HG03175 (cell line): ENCODE measurements around the gene MYO10.
"Not testable (repeated sequence)": the region's sequence is repeated elsewhere in the genome, so short reads cannot be mapped to it uniquely, and the experiment has no call there.

Experiments used
- ATAC-seq: cut with Tn5 transposase; IDR thresholded peaks from one replicate; pipeline ENCODE4 v1.9.1; 2021; ENCODE audit warnings: mild to moderate bottlenecking, moderate library complexity; ENCODE audit not compliant: unreplicated experiment

MYO10 gene

DNA sequence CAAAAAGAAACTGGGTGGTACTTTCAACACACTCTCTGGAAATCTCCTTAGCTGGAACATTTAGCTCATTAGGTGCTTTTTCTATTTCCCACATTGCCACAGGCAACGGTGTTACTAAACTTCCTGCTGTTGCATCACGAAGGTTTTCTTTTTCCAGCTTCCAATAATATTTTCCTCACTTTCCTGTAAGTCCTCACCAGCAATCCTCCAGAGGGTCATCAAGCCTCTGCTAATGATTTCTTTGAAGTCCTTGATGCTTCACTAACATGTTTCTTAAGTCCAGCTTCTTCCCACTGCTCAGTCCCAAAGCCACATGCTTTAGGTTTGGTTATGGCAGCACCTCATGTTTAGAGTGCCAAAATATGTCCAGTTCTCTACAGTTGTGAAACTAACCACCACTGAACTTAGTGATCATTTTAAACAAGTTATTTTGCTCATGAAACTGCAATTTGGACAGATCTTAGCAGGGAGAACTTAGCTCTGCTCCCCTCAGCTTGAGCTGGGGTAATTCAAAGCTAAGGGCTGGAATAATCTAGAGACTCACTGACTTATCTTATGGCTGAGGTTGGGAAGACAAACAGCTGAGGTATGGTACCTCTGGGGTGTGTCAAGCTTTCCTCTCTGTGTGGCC is 279.4 kb downstream of the MYO10 start:
- no peak for ATAC-seq

GRCh38 chr5:16654647-16655334 is 281.3 kb downstream of the MYO10 start:
- ATAC-seq, result no peak

DNA sequence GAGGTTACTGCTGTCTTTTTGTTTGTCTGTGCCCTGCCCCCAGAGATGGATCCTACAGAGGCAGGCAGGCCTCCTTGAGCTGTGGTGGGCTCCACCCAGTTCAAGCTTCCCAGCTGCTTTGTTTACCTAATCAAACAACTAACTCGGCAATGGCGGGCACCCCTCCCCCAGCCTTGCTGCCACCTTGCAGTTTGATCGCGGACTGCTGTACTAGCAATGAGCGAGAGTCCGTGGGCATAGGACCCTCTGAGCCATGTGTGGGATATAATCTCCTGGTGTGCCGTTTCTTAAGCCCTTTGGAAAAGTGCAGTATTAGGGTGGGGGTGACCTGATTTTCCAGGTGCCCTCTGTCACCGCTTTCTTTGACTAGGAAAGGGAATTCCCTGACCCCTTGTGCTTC is 287.3 kb downstream of the MYO10 start:
- not testable (repeated sequence) for ATAC-seq

DNA sequence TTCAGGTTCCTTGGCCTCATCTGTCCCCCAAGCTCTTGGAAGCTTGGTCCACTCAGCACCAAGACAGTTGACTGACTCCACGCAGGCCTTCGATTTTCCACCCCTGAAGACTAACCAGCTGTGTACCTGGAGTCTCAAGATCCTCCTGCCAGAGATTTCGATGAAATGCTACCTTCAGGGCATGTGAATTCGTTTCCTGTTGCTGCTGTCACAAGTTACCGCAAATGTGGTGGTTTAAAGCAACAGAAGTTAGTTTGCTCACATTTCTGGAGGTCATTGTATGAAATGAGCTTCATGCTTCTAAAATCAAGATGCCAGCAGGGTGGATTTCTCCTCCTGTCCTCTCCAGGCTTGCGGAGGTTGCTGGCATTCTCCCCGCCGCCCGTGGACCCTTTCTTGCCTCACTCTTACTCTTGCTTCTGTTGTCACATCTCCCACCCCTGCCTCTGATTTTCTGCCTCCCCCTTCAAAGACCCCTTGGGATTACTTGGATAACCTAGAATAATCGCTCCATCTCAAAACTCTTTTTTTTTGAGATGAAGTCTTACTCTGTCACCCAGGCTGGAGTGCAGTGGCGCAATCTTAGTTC is 291.7 kb downstream of the MYO10 start:
- no peak for ATAC-seq

DNA sequence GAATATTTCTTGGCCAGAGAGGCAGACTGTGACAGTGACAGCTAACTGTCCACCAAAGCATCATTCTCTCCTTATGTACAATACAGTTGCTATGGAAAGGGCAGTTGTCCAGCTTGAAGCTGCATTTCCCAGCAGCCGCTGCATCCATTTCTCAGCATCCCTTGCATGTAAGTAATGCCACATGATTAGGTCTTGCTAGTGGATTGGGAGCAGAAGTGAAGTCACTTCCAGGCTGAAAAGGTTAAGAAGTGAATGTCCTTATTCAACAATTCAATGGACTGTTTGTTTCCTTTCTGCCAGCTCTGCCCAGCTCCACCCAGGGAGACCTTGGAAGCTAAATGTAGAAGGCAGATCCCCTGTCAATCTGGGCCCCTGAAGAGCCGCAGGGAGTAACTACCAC is 293.2 kb downstream of the MYO10 start:
- ATAC-seq, result no peak

GRCh38 chr5:16639206-16639605 is 296.9 kb downstream of the MYO10 start:
- no peak for ATAC-seq

DNA sequence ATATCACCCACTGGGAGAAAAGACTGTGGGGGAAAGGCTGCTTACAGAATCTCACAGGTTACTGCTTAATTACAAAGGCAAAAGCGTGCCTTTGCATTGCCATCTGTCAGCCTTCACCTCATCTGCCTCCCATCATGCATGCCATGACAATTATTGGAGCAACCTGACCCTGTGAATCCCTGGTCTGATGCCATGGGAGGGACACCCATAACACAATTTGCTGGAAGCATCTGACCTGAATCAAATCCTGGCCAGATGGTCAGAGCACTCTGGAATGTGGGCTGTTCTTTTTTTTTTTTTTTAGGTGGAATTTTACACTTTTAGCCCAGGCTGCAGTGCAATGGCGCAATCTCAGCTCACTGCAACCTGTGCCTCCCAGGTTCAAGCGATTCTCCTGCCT is 307.7 kb downstream of the MYO10 start:
- no peak for ATAC-seq

DNA sequence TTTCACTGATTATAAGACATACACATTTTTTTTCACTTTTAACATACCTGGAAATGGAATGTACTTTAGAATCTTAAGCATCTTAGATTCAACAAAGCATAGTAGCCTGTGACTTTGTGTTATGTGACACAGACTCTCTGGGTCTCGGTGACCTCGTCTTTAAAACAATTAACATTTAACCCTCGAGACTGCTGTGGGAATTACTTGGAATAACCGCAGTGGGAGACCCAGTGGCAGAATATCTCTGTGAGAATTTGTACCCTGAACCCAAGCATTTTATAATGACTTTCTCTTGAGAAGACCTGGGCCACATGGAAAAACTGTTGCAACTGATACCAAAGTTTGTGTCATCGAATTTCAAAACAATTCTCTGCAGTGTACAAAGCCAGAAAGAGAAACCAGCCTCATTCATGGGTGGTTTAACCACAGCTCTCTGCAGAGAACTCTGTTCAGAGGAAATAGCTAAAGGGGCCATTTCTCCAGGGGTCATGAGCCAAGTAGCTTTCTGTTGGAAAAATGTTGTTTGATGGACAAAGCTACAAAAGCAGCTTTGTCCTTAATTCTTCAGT is 309.3 kb downstream of the MYO10 start:
- ATAC-seq, result peak; percentile 55

DNA sequence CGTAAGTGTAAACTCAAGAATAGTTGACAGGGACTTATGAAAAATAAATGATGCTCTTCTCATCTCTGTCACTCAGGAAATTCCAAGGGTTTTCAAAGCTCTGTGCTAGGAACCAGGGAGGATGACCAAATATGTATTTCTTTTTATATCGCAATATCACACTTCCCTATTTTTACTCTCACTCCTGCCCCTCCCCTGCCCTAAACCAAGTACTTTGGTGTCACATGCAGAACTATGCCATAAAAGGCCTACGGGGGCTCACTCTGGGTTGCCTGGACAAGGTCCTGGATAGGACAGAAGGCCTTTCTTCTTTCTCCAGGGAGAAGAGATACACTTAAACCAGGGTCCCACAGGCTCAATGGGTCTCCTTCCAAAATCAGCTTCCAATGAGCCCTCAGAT is 311.0 kb downstream of the MYO10 start:
- ATAC-seq, result no peak

DNA sequence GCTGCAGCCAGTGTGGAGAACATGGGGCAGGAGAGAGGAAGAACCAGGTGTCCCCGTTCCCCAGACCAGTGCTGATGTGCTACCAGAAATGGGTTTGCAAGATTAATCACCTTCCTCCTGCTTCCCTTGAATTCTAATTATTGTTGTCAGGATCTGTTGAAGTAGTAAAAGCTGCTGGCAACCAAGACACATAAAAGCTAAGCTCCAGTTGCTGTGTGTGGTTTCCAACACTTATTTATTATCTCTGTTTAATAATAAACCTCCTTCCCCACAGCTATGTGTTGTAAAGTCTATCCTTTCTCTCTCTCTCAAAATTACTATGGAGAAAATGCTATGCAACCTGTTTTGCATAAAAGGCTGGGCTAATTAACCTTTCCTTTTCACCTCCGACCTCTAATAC is 317.0 kb downstream of the MYO10 start:
- ATAC-seq, result peak; percentile 31

DNA sequence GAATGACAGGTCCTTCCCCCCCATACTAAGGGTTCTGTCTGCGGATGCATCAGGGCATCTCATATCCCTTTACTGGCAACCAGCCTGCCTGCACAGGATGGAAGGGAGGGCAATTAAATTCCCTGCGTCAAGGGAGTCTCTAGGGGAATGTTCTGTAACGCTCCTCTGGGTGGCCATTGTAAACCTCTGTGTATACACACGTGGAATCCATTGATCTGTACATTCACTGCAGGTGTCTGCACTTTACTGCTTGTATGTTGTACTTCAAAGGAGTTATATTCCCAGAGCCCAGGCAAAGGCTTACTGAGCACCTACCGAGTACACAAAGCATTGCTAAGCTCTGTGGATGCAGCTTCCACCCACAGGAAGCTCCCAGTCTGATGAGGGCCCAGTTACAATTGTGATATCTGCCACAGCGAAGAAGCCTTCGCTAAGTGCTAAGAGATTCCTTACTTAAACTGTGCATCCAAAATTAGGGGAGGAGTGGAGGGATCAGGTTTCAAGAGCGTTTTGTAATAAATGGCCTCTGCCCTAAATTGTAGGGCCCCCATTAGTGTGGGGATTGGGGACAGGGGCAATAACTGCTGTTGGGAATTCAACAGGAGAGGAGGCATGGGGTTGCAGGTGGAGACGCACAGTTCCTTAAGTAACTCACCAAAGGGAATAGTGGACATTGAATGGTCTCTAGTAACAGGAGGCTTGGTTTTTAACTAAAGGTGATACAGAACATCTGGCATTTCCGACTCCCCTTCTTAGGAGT is 317.8 kb downstream of the MYO10 start:
- no peak for ATAC-seq

- no peak for ATAC-seq
These were observed 318.7 kb downstream of the MYO10 start for GRCh38 chr5:16617274-16617968.

GRCh38 chr5:16616536-16617273 is 319.4 kb downstream of the MYO10 start, which contains the start of gene RETREG1:
Gene RETREG1, minus strand, starts transcription at chr5:16616997. Its CDS starts 26 bp downstream, at chr5:16616971.
- peak; percentile 68 for ATAC-seq

DNA sequence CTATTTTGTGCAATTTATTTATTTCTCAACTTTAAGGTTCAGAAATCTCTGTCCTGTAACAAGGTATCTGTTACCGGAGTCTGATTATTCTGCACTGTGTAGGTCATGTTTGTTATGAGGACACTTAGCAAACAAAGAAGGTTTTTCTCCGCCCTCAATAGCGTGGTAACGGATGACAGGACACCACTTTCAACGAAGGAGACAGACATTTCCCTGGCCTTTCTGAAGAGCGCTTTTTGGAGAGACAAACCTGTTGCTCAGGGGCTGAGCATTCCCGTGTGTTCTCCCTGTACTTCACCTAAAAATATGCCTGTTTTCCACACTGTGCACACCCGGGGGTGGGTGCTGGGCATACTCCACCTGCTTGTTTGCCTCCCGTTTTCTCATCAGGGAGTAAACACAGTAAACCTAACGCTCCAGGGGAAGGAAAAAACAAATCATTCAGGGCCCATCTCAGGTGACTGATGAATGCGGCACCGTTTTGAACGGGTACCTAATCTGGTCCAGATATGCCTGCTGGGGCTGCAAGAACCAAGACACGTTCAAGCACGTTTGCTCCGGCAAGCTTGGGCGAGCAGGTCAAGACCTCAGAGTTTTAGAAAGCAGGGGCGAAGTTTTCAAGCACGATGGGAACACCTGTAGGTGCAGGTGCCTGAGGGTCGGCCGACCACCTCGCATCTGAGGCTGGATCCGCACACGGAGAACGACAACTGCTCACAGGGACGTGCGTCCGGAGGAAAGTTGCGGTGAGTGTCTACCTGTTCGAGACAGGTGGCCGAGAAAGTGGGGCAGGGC is 320.1 kb downstream of the MYO10 start:
- no peak for ATAC-seq

DNA sequence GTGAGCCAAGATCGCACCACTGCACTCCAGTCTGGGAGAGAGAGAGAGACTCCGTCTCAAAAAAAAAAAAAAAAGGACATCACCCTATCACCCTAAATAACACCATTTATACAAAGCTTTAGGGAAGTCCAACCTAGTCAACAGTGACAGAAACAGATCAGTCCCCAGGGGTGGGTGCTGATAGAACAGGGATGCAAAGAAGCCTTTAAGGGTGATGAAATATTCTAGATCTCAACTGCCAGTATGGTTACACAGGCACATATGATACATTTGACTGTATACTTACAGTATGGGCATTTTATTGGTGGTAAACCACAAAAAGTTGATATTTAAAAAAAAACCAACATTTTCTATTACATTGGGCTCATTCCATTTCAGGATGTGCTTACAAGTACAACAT is 324.1 kb downstream of the MYO10 start:
- no peak for ATAC-seq
